ENCODE measurements around the gene SBK1.

Gene SBK1

GRCh38 chr16:28259091-28259780, 33.1 kb upstream of the SBK1 start:
- no peak for DNase-seq (ENCODE audit: low read depth)
- in situ Hi-C loops (cut with HindIII; ENCODE audit: low sequenced_read_pairs) = no loop called here
- TF ChIP-seq CTCF (IDR thresholded peaks at IDR 0.05; ENCODE audit: low read depth, low read length, missing control alignments) = no peak
- no peak overlapping the region for H3K4me3 ChIP-seq (ENCODE audit: low read depth, low read length)

GRCh38 chr16:28259781-28260150, 32.6 kb upstream of the SBK1 start:
- in situ Hi-C loops (cut with HindIII; ENCODE audit: low sequenced_read_pairs) = no loop called here
- DNase-seq (ENCODE audit: low read depth) = no peak
- H3K4me3 ChIP-seq (ENCODE audit: low read depth, low read length) = no peak overlapping the region
- TF ChIP-seq CTCF (IDR thresholded peaks at IDR 0.05; ENCODE audit: low read depth, low read length, missing control alignments) = no peak

- no peak for DNase-seq (ENCODE audit: low read depth)
- in situ Hi-C loops (cut with HindIII; ENCODE audit: low sequenced_read_pairs) = no loop called here
- TF ChIP-seq CTCF (IDR thresholded peaks at IDR 0.05; ENCODE audit: low read depth, low read length, missing control alignments) = no peak
- no peak overlapping the region for H3K4me3 ChIP-seq (ENCODE audit: low read depth, low read length)
These were observed 32.1 kb upstream of the SBK1 start for GRCh38 chr16:28260193-28260592.

GRCh38 chr16:28261942-28262341, 30.4 kb upstream of the SBK1 start:
- no peak overlapping the region for H3K4me3 ChIP-seq (ENCODE audit: low read depth, low read length)
- TF ChIP-seq CTCF (IDR thresholded peaks at IDR 0.05; ENCODE audit: low read depth, low read length, missing control alignments) = no peak
- in situ Hi-C loops (cut with HindIII; ENCODE audit: low sequenced_read_pairs) = no loop called here
- no peak for DNase-seq (ENCODE audit: low read depth)

GRCh38 chr16:28263305-28263704, 29.0 kb upstream of the SBK1 start:
- in situ Hi-C loops (cut with HindIII; ENCODE audit: low sequenced_read_pairs) = no loop called here
- no peak for DNase-seq (ENCODE audit: low read depth)
- no peak overlapping the region for H3K4me3 ChIP-seq (ENCODE audit: low read depth, low read length)
- TF ChIP-seq CTCF (IDR thresholded peaks at IDR 0.05; ENCODE audit: low read depth, low read length, missing control alignments) = no peak

- in situ Hi-C loops (cut with HindIII; ENCODE audit: low sequenced_read_pairs) = no loop called here
These were observed 27.7 kb upstream of the SBK1 start for GRCh38 chr16:28264656-28265055.

More at GRCh38 chr16:28264656-28265055, 27.7 kb upstream of the SBK1 start:
- DNase-seq (ENCODE audit: low read depth) = no peak
- H3K4me3 ChIP-seq (ENCODE audit: low read depth, low read length) = no peak overlapping the region
- no peak for TF ChIP-seq CTCF (IDR thresholded peaks at IDR 0.05; ENCODE audit: low read depth, low read length, missing control alignments)

Data from astrocyte of the cerebellum (primary cell).